Esophagus (tissue), 2 donors: ENCODE measurements around the gene SCGN. TPM values are rescaled to one million over a fixed set of nuclear protein-coding genes. Genes with fewer than 3 reads are reported as not detected.

Experiments
- H3K27ac ChIP-seq, 2 donors: one replicate each; pipeline ENCODE4 v1.5.1; 2013; ENCODE audit warnings: low read depth in 2 of 2, mild to moderate bottlenecking in 2 of 2, inconsistent platforms in 1 of 2, low read length in 1 of 2, moderate library complexity in 1 of 2
- H3K27me3 ChIP-seq, 2 donors: one replicate each; pipeline ENCODE4 v1.6.1; 2013; ENCODE audit warnings: low read length in 2 of 2, control low read depth in 1 of 2, mild to moderate bottlenecking in 1 of 2; ENCODE audit not compliant: insufficient read depth in 2 of 2, control insufficient read depth in 1 of 2
- H3K36me3 ChIP-seq, 2 donors: one replicate each; pipeline ENCODE4 v1.6.1; 2013; ENCODE audit warnings: low read length in 1 of 2; ENCODE audit not compliant: control insufficient read depth in 2 of 2, insufficient read depth in 2 of 2
- H3K4me1 ChIP-seq, 2 donors: one replicate each; pipeline ENCODE4 v1.6.1; 2013; ENCODE audit warnings: low read length in 1 of 2; ENCODE audit not compliant: control insufficient read depth in 2 of 2, insufficient read depth in 2 of 2
- H3K4me3 ChIP-seq, 2 donors: one replicate each; pipeline ENCODE4 v1.5.1; 2013; ENCODE audit warnings: low read length in 2 of 2, mild to moderate bottlenecking in 2 of 2, low read depth in 1 of 2, moderate library complexity in 1 of 2
- H3K9me3 ChIP-seq, 2 donors: one replicate each; pipeline ENCODE4 v1.6.1; 2013; ENCODE audit warnings: mild to moderate bottlenecking in 2 of 2, low read depth in 1 of 2, low read length in 1 of 2, moderate library complexity in 1 of 2; ENCODE audit not compliant: control insufficient read depth in 2 of 2, insufficient read depth in 1 of 2
- WGBS, 2 donors: extraction: QIAGEN DNeasy Blood & Tissue Kit; methylation state at CpG; one replicate each; pipeline ENCODE4 v1.1.7; 2013; 5-methylcytosine and 5-hydroxymethylcytosine counted together
- polyA plus RNA-seq, 2 donors: library from polyadenylated mRNA; stranded (reverse); fragments of 200-250 nt; gene quantifications; one replicate each; pipeline ENCODE4 v1.2.3, GENCODE V29; 2013
- donor health status: healthy with polysubstance abuse.
- donor health status: Bipolar disorder and iron deficiency.

Gene SCGN
- polyA plus RNA-seq, 2 donors = 0.08 TPM; not detected in 1

DNA sequence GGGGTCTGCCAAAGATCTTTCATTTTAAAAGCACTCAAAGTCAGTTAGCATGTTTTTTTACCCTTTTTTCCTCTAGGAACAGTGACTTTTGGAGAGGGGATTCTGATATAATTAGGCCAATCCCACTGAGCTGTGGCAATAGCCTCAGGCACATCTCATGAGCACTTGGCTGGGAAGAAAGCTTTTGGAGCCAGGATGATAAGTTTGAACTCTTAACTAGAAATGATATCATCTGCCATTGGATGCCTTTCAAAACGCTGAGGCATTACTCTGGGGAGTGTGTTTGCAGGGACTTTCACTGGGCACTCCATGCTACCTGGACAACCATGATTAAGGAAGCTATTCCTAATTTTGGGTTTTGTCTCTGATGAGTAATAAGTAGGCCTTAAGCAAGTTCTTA is 3.7 kb downstream of the SCGN start:
- H3K27me3 ChIP-seq = peaks cover 0 to 5% of the 10 kb centered on the region in 2 donors
- no peak overlapping the region for H3K4me3 ChIP-seq
- 32 to 35% methylated on average over 1 of the region's 1 CpG for WGBS, 2 donors
- H3K27ac ChIP-seq = no peak overlapping the region
- no peaks in the 10 kb centered on the region for H3K4me1 ChIP-seq
- no peaks in the 10 kb centered on the region for H3K9me3 ChIP-seq
- no peaks in the 10 kb centered on the region for H3K36me3 ChIP-seq

DNA sequence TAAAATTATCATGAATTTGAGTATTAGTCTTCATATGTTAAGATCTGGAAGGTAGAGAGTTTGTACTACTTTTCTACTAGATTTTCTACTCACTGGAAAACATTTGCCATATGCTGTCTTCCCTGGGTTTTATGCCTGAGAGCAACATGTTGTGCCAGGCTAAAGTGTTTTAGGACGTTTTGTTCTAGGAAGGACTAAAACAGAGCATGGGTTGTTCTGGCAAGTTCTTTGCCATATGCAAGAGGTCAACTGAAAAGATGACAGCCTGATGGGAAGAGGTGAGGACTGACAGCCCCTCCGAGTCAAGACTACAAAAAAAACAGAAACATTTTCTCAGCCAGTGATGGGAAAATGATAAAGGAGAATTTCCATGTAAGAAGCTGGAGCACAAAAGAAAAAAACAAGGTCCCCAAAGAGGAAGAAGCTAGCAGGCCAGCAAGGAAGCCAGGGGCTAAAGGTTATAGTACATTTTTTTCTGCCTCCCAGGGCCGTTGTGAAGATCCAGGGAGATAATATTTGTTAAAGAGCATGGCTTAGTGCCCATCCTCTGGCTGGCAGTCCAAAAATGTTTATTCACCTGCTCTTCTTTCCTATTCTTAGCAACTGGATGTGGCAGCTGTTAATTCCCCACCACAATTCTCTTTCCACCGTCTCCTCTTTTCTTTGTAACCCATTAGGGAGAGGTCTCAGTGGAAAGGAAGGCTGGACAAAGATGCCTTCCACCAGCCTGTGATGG is 7.8 kb downstream of the SCGN start:
- no peak overlapping the region for H3K27ac ChIP-seq
- H3K4me1 ChIP-seq = no peaks in the 10 kb centered on the region
- no peaks in the 10 kb centered on the region for H3K27me3 ChIP-seq
- no peaks in the 10 kb centered on the region for H3K9me3 ChIP-seq
- 34 to 36% methylated on average over 4 of the region's 4 CpGs for WGBS, 2 donors
- H3K4me3 ChIP-seq = no peak overlapping the region
- no peaks in the 10 kb centered on the region for H3K36me3 ChIP-seq

DNA sequence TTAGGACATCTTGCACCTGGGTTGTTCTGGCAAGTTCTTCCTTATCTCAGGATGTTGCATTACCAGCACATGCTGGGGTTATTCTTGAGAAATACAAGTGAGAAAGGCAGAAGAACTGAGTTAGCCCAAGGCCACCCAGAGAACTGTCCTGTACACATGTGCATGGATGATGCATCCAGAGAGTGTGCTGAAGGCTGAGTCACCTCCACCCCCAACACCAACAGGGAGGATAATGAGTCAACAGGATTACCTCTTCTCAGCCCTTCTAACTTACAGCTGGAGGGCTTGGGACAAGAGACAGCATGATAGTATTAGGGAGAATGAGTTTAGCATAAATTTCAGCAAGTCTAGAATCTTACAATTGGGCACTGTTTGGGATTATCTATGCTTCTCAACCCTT is 8.5 kb downstream of the SCGN start:
- Histone ChIP-seq H3K9me3 (peaks cover 0 to 3% of the 10 kb centered on the region in 2 donors), H3K4me3 (no peak overlapping the region), H3K36me3 (no peaks in the 10 kb centered on the region), H3K27me3 (peaks cover 0 to 3% of the 10 kb centered on the region in 2 donors), H3K27ac (no peak overlapping the region), H3K4me1 (no peaks in the 10 kb centered on the region)

DNA sequence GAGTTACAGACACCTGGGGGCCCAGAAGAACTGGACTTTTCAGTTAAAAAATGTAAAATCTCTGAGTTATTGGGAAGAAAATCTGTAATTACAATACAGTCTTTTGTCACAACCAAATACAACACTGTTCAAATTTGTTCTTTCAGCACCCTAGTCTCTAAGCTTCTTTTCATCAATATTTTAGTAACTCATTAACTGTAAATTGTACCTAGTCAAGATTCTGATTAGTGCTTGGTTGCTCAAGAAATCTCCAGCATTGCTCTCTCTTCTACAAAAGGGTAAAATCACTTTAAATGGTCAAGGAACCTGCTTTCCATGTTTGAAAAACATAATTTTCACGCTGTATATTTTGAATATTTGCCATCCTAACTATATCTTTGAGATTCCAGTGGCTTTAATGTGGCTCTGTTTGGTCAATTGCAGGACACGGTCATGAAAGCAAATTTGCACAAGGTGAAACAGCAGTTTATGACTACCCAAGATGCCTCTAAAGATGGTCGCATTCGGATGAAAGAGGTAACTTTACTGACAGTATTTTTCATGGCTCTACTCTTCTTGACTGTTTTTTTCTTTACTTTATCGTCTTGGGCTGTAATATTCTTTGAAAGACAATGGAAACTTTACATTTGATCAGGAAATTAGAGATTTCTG is 9.2 kb downstream of the SCGN start:
- Histone ChIP-seq H3K27me3 (peaks cover 0 to 3% of the 10 kb centered on the region in 2 donors), H3K36me3 (no peaks in the 10 kb centered on the region), H3K4me1 (no peaks in the 10 kb centered on the region), H3K27ac (no peak overlapping the region), H3K4me3 (no peak overlapping the region), H3K9me3 (peaks cover 0 to 3% of the 10 kb centered on the region in 2 donors)
- WGBS, 2 donors = 56 to 74% methylated on average over 5 of the region's 5 CpGs

DNA sequence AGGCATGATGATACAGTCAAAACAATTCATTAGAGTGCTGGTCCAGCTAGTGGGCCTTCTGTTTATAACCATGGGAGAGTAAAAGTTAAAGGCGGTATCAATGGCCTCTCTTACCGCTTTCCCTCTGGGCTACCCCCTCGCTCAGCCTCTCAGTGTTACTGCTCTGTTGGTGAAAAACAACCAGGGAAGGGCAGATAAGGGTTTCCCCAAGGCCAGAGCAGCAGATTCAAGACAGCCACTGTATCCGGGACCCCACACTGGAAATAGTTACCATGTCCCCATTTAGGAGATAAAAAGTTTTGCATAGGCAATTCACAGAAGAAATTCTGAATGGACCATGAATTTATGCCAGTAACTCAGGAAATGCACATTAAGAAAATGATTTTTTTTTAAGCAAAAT is 13.4 kb downstream of the SCGN start:
- 83 to 89% methylated on average over 4 of the region's 4 CpGs for WGBS, 2 donors
- Histone ChIP-seq H3K9me3 (peaks cover 0 to 3% of the 10 kb centered on the region in 2 donors), H3K27me3 (peaks cover 0 to 3% of the 10 kb centered on the region in 2 donors), H3K4me1 (no peaks in the 10 kb centered on the region), H3K27ac (no peak overlapping the region), H3K4me3 (no peak overlapping the region), H3K36me3 (no peaks in the 10 kb centered on the region)

GRCh38 chr6:25669413-25669812 is 17.4 kb downstream of the SCGN start:
- Histone ChIP-seq H3K4me3 (no peak overlapping the region), H3K4me1 (no peaks in the 10 kb centered on the region), H3K9me3 (peaks cover 0 to 3% of the 10 kb centered on the region in 2 donors), H3K36me3 (no peaks in the 10 kb centered on the region), H3K27me3 (peaks cover 0 to 3% of the 10 kb centered on the region in 2 donors), H3K27ac (no peak overlapping the region)
- WGBS, 2 donors = 89 to 93% methylated on average over 5 of the region's 5 CpGs

DNA sequence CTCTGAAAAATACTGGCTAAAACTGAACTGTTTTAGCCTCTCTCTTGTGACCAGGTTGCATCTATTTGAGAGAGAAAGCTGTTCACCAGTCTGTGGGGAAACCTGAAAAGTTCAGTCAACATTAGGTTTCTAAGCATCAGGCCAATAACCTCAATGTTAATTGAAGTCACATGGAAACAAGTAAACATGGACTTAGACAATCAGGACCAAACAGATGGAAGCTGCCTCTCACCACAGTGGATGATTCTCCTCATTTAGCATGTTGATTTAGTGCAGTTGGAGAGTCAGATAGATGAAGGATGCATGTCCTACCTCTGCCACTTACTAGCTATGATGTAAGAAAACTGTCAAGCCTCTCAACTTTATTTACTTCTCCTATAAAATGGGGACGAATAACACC is 18.2 kb downstream of the SCGN start:
- H3K36me3 ChIP-seq = no peaks in the 10 kb centered on the region
- no peak overlapping the region for H3K27ac ChIP-seq
- WGBS, 2 donors = 18 to 58% methylated on average over 1 of the region's 1 CpG
- no peak overlapping the region for H3K4me3 ChIP-seq
- H3K27me3 ChIP-seq = no peaks in the 10 kb centered on the region
- no peaks in the 10 kb centered on the region for H3K9me3 ChIP-seq
- no peaks in the 10 kb centered on the region for H3K4me1 ChIP-seq

DNA sequence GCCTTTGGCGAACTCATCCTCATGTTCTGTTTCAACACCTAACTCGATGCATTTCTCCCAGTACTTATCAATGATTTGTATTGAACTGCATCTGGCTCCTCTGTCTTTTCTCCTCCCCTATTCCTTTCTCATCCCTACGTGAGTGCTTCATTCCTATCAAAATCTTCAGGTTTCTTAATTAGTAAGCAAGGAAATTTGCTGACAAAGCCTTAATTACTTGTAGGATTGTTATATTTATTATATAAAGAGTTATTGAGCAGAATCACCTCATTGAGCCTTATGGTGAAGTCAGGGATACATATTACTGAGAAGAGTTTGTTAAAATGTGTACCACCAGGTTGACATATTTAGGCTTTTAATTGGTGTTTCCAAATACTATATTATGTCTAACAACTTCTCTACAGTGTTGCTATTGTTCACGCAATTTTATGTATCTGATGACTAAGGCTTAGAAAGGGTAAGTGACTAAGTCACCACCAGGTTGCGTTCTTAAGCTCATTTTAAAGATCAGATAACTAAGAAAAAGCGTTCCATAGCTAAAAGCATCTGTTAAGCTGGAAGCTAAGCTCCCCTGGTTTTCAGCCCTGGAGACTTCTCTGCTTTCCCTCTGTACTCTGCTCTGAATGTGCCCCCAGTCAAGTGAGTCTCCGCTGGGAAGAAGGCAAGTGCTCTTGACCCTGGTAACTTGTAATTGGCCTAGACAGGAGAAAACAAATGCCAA is 18.9 kb downstream of the SCGN start:
- Histone ChIP-seq H3K27ac (no peak overlapping the region), H3K9me3 (no peaks in the 10 kb centered on the region), H3K4me3 (no peak overlapping the region), H3K27me3 (no peaks in the 10 kb centered on the region), H3K36me3 (no peaks in the 10 kb centered on the region), H3K4me1 (no peaks in the 10 kb centered on the region)
- 56 to 64% methylated on average over 7 of the region's 7 CpGs for WGBS, 2 donors

- WGBS, 2 donors = 32 to 39% methylated on average over 1 of the region's 1 CpG
These were observed 19.6 kb downstream of the SCGN start for GRCh38 chr6:25671652-25672051.

More at GRCh38 chr6:25671652-25672051, 19.6 kb downstream of the SCGN start:
- H3K4me3 ChIP-seq = no peak overlapping the region
- no peaks in the 10 kb centered on the region for H3K27me3 ChIP-seq
- H3K36me3 ChIP-seq = no peaks in the 10 kb centered on the region
- H3K9me3 ChIP-seq = no peaks in the 10 kb centered on the region
- H3K27ac ChIP-seq = no peak overlapping the region
- no peaks in the 10 kb centered on the region for H3K4me1 ChIP-seq
